Breast epithelium (tissue), 3 donors: ENCODE measurements around the gene TMEM131.

Experiments
- CTCF ChIP-seq, 3 donors: fragments of 450-650 bp; IDR thresholded peaks; one replicate each; pipeline ENCODE4 v1.5.1; 2016 to 2017; ENCODE audit warnings: antibody characterized with exemption in 3 of 3, mild to moderate bottlenecking in 3 of 3, moderate library complexity in 3 of 3
- POLR2A ChIP-seq: fragments of 450-650 bp; IDR thresholded peaks from one replicate; pipeline ENCODE4 v1.6.1; 2016; ENCODE audit warnings: antibody characterized with exemption, mild to moderate bottlenecking, moderate library complexity

- TF ChIP-seq POLR2A (no peak), CTCF (IDR thresholded peaks at IDR 0.05) (no peak)
Observed at GRCh38 chr2:98008415-98008814, 12.7 kb upstream of the TMEM131 start.
